Smooth muscle cell of the brain vasculature (primary cell): ENCODE measurements around the gene ZBTB17.
"Not testable (repeated sequence)": the region's sequence is repeated elsewhere in the genome, so short reads cannot be mapped to it uniquely, and the experiment has no call there.

Source experiments
- DNase-seq: peaks from one replicate; pipeline ENCODE4 v3.0.0-alpha.2; 2012; ENCODE audit warnings: low read depth, low spot score

The ZBTB17 gene

DNA sequence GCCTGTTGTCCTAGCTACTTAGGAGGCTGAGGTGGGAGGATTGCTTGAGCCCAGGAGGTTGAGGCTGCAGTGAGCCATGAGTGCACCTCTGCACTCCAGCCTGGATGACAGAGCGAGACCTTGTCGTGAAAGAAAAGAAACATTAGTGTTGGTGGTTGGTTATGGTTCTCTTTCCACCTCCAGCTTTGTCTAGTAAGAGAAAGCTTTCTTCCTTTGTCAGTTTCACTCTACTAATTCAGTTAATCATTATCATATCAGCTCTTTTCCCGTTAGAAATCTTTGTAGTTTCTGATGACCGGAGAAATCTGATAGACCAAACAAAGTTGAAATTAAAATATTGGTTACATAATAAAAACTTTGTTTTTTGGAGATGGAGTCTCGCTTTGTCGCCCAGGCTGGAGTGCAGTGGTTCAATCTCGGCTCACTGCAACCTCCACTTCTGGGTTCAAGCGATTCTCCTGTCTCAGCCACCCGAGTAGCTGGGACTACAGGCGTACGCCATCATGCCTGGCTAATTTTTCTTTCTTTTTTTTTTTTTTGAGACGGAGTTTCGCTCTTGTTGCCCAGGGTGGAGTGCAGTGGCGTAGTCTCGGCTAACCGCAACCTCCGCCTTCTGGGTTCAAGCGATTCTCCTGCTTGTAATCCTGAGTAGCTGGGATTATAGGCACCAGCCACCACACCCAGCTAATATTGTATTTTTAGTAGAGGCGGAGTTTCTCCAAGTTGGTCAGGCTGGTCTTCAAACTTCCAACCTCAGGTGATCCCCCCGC lies 78.9 kb downstream of the ZBTB17 start:
- DNase-seq = not testable (repeated sequence)

DNA sequence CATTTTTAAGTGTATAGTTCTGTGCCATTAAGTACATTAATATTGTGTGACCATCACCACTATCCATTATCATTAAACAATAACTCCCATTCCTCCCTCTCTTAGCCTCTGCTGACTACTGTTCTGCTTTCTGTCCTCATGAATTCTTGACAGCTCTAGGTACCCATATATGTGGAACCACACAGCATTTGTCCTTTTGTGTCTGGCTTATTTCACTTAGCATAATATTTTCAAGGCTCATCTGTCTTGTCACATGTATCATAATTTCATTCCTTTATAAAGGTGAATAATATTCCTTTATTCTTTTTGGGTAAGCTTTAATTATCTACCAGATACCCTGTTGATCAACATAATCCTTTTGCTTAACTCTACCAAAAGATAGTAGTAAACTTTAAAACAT lies 80.7 kb downstream of the ZBTB17 start:
- DNase-seq = no peak

DNA sequence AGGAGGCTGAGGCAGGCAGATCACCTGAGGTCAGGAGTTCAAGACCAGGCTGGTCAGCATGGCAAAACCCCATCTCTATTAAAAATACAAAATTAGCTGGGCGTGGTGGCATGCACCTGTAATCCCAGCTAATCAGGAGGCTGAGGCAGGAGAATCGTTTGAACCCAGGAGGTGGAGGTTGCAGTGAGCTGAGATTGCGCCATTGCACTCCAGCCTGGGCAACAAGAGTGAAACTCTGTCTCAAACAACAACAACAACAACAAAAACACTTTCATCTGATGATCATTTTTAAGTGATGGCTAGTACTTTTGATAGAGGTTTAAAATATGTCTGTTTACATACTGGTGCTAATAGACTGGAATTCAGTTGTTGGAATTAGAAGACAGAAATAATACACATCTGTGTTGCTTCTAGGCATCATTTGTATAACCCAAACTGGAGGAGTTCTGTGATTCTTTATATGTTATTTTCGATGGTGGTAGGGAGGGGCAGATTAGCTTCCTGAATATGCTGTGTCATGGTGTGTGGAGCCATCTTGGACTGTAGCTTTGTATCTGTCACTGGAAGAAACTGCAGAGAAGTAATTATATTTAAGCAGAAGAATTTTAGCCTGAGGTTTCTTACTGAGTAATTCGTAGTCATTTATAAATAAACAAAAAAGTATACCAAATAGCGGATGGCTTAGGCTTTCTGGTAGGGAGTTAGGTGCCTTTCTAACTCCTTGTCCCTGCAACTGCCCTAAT lies 82.9 kb downstream of the ZBTB17 start:
- DNase-seq = not testable (repeated sequence)
